GM11168 (cell line): ENCODE results near the gene RCSD1.
"Not testable (repeated sequence)": the region's sequence is repeated elsewhere in the genome, so short reads cannot be mapped to it uniquely, and the experiment has no call there.

Experiments
- in situ Hi-C: fragments of 300-500 bp; cut with MboI; formaldehyde crosslinking; loops from one replicate; pipeline ENCODE4 v1.12.0; 2022; ENCODE audit warnings: low sequenced_read_pairs; ENCODE audit not compliant: unreplicated experiment

RCSD1 gene

GRCh38 chr1:167723707-167724323 is 93.8 kb downstream of the RCSD1 start:
- in situ Hi-C loops = no loop called here

GRCh38 chr1:167726008-167726407 is 96.0 kb downstream of the RCSD1 start:
- in situ Hi-C loops = no loop called here

DNA sequence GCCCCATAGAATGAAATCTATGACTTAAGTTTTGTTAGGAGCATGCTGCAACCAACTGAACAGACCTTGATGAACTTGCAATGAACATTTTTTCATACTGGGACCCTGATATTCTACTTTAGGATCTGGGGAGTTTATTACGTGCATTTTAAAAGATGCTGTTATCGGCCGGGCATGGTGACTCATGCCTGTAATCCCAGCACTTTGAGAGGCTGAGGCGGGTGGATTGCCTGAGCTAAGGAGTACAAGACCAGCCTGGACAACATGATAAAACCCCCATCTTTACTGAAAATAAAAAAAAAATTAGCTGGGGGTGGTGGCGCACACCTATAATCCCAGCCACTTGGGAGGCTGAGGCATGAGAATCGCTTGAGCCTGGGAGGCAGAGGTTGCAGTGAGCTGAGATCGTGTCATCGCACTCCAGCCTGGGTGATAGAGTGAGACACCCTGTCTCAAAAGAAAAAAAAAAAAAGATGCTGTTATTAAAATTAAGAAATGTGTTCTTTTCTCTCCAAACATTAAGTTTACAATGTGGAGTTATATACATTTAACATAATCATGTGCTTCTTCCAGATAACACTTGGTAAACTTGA is 98.9 kb downstream of the RCSD1 start:
- in situ Hi-C loops = no loop called here

DNA sequence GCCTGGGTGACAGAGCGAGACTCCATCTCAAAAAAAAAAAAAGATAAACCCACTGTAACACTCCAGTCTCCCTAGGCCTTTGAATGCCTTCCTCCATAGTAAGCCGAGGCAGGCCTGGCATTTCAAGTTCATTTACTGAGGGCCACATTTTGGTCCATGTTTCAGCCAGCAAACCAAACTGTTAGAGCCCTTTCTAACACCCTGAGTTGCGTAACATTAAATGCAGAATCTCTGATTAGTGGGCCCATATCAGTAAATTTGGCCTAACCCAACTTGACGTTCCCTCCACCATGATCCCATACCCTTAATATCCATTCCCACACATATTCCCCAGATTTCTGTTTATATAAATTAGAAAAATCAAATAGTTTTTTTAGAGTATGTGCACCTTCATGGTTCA is 104.2 kb downstream of the RCSD1 start:
- in situ Hi-C loops = no loop called here

- in situ Hi-C loops = no loop called here
Observed at GRCh38 chr1:167734841-167735240, 104.8 kb downstream of the RCSD1 start.

GRCh38 chr1:167737169-167737568 is 107.1 kb downstream of the RCSD1 start:
- in situ Hi-C loops = no loop called here

GRCh38 chr1:167738158-167738557 is 108.1 kb downstream of the RCSD1 start:
- in situ Hi-C loops = no loop called here

DNA sequence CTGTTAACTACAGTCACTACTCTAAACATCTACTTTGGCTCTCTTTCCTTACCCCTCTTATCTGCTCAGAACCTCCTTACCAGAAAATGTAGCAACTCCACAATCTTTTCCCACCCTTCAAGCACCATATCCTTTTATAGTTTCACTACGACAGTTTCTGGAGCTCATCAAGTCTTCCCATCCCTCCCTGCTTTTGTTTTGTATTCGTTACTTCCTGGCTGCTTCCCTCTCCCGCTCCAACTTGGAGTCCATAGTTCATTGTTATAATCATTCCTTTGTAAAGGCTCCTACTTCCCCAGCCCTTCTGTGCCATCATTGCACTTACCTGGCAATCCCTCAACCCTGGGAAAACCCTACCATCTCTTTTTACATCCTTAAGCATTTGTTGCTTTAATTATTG is 109.7 kb downstream of the RCSD1 start:
- in situ Hi-C loops = no loop called here

DNA sequence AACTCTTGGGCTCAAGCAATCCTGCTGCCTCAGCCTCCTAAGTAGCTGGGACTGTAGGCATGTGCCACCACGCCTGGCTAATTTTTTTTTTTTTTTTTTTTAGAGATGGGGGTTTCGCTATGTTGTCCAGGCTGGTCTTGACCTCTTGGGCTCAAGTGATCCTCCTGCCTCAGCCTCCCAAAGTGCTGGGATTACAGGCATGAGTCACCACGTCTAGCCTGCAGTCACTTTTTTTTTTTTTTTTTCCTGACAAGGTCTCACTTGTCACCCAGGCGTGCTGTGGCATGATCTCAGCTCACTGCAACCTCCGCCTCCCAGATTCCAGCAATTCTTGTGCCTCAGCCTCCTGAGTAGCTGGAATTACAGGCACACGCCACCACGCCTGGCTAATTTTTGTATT is 111.1 kb downstream of the RCSD1 start:
- in situ Hi-C loops = not testable (repeated sequence)

GRCh38 chr1:167742392-167743057 is 112.5 kb downstream of the RCSD1 start:
- in situ Hi-C loops = not testable (repeated sequence)

- in situ Hi-C loops = no loop called here
Observed at GRCh38 chr1:167744901-167745300, 114.9 kb downstream of the RCSD1 start.

- in situ Hi-C loops = no loop called here
Observed at GRCh38 chr1:167746013-167746672, 116.1 kb downstream of the RCSD1 start.

GRCh38 chr1:167746988-167747655 is 117.1 kb downstream of the RCSD1 start:
- in situ Hi-C loops = no loop called here

DNA sequence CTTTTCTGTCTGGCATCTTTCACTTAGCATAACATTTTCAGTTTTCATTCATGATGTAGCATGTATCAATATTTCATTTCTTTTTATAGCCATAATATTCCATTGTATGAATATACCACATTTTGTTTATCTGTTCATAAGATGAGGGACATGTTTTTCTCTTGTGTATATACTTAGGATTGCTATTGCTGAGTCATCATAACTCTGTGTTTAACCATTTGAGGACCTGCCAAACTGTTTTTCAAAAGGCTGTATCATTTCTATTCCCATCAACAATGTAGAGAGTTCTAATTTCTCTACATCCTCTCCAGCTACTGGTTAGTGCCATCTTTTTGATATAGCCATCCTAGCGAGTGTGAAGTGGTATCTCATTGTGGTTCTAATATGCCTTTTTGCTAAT is 118.0 kb downstream of the RCSD1 start:
- in situ Hi-C loops = no loop called here

DNA sequence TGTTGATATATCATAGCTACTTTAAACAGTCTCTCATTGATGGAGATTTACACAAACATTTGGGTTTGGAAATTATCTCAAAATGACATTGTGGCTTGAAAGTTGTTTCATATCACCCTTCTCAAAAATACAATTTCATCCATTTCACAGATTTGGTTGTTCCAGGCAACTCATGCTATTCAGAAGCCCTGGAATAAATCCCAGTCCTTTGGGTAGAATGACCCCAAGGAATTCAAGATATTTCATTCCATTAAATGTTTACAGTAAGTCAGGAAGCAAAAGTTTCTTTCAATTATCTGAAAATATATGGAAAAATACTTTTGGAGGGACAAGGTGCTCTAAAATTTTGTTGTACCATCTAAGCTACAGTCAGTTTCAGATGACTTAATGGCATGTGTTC is 118.9 kb downstream of the RCSD1 start:
- in situ Hi-C loops = no loop called here

DNA sequence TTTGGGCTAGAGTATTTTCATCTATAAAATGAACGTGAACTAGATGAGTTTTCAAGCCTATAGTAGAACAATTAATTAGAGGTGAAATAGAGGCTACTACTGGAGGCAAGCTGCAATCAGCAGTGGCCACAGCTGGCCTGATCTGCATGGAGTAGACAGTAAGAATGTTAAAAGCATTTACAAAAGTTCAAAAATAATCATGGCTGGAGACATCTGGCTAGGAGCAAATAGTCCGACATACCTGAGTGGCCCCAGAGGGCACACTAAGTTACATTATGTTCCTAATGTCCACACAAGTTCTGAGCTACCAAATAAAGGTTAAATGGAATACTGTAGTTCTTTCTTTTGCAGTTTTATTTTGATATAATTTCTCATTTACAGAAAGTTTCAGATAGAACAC is 119.7 kb downstream of the RCSD1 start:
- in situ Hi-C loops = no loop called here

DNA sequence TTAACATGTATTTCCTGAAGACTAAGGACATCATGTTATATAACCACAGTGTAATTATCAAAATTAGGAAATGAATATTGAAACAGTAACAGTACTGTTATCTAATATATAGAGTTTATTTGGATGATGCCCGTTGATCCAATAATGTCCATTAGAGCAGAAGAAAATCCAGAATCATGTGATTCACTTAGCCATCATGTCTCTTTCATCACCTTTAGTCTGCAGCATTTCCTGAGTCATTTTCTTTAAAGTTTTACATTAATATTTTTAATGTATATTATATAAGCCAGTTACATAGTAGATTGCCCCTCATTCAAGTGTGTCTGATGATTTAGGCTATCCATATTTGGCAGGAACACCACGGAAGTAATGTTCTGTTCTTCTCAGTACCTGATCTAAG is 120.6 kb downstream of the RCSD1 start:
- in situ Hi-C loops = no loop called here

DNA sequence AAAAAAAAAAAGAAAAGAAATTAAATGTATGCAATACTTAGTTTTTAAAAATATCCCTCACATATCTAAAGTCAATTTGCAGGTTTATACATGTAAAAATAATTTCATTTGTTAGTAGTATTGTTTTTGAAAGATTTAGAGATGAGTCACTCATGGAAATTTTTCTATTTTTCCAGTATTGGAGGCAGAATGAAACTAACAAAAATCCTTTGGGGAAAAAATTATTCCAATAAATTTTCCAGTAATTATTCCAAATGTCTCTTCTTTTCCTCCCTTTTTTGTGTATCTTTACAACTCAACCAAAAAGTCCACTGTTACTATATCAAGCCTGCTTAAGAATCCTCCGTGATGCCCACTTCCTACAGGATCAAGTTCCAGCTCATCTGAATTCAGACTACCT is 121.6 kb downstream of the RCSD1 start:
- in situ Hi-C loops = no loop called here

- in situ Hi-C loops = no loop called here
Observed at GRCh38 chr1:167752219-167752985, 122.4 kb downstream of the RCSD1 start.

DNA sequence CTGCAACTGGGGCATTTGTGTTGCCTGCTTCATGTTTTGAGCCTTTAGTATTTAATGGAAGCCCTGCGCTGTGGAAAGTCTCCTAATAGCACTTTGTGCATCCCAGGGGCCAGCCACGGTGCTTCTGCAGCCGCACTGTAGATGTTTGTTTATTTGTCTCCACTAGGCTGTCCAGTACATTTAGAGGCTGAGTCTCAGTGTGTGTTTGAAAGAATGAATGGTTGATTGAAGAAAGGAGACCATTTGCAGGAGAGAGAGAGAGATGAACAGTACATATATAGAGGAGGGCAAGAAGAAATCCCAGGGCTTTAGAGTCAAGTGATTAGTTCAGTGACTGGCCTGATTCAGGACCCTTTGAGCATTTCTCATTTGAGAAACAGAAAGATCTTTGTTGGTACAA is 125.6 kb downstream of the RCSD1 start:
- in situ Hi-C loops = no loop called here
